DND-41 (cell line): ENCODE results near the gene RFFL.

Experiments used
- EZH2 ChIP-seq: IDR thresholded peaks from 3 replicates; pipeline ENCODE4 v1.6.1; 2012; ENCODE audit warnings: borderline replicate concordance, low read depth, mild to moderate bottlenecking, moderate library complexity, low read length, inconsistent platforms; ENCODE audit not compliant: severe bottlenecking
- TF ChIP-seq, protein P1 (sequence below): IDR thresholded peaks from 2 replicates; pipeline ENCODE4 v1.5.1; 2012; ENCODE audit warnings: borderline replicate concordance, low read length, moderate library complexity, mild to moderate bottlenecking; ENCODE audit not compliant: poor library complexity, severe bottlenecking; ENCODE audit errors: extremely low read depth

DNA sequence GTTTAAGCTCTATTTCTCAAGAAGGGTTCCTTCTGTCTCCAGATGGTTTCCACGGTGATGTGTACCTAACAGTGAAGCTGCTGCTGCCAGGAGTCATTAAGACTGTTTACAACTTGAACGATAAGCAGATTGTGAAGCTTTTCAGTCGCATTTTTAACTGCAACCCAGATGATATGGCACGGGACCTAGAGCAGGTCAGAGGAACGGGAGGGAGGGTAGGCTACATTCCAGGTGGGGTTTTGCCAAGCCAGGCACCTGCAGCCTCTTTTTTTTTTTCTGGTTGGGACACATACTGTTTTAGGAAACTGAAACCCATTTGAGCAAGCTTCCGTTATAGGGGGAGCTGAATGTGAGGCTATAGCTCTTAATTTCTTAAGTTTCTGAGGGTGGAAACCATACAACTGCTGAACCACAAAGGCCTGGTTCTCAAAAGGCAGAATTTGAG lies 72.6 kb downstream of the RFFL start:
- TF ChIP-seq, protein P1, sequence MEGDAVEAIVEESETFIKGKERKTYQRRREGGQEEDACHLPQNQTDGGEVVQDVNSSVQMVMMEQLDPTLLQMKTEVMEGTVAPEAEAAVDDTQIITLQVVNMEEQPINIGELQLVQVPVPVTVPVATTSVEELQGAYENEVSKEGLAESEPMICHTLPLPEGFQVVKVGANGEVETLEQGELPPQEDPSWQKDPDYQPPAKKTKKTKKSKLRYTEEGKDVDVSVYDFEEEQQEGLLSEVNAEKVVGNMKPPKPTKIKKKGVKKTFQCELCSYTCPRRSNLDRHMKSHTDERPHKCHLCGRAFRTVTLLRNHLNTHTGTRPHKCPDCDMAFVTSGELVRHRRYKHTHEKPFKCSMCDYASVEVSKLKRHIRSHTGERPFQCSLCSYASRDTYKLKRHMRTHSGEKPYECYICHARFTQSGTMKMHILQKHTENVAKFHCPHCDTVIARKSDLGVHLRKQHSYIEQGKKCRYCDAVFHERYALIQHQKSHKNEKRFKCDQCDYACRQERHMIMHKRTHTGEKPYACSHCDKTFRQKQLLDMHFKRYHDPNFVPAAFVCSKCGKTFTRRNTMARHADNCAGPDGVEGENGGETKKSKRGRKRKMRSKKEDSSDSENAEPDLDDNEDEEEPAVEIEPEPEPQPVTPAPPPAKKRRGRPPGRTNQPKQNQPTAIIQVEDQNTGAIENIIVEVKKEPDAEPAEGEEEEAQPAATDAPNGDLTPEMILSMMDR: no peak
- no peak for TF ChIP-seq EZH2
